Activated naive CD8-positive, alpha-beta T cell treated with anti-CD3 and anti-CD28 coated beads, Interleukin-2, amount 50 U/mL, for 16 hours (primary cell): ENCODE measurements around the gene MT1F.
"Not testable (repeated sequence)": the region's sequence is repeated elsewhere in the genome, so short reads cannot be mapped to it uniquely, and the experiment has no call there.

Experiments used
- DNase-seq: peaks from one replicate; pipeline ENCODE4 v3.0.0-alpha.2; 2020; ENCODE audit warnings: low read depth, low spot score

MT1F gene

DNA sequence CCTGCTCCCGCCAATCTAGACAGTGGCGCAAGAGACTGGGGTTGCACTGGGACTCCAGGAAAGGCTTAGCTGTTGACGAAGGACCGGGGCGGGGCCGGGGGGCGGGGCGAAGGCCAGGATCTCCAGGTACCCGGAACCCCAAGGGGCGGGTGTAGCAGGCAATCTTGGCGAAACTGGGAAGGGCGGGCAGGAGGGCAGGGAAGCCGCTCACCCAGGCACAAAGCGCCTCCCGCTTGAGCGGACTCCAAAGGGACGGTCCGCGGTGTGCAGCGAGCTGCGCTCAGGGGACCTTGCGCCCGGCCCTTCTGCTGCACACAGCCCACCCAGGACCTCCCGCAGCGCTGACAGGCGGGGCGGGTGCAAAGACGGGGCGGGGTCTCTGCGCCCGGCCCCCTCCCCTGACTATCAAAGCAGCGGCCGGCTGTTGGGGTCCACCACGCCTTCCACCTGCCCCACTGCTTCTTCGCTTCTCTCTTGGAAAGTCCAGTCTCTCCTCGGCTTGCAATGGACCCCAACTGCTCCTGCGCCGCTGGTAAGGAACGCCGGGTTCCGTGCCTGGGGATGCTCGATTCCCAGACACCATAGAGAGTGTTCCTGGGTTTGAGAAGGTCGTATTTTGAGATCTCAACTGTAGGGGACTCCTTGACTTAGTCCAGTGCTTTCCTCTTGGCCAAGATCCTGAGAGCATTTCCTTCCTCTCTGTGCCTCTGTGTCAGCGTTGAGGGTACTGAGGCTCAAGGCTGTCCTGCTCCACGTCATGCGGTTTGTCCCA, at the start of gene MT1F:
MT1F (plus strand) TSS at position 405 of the 772 bp plus-strand sequence; CDS start at position 505, 100 bp downstream.
- peak; percentile 33 for DNase-seq

GRCh38 chr16:56608043-56608875, 49.5 kb upstream of the MT1F start, which contains the start of gene MT2A:
Gene MT2A (plus strand): TSS chr16:56608584. CDS start chr16:56608656, 72 bp downstream.
- peak; percentile 72 for DNase-seq

DNA sequence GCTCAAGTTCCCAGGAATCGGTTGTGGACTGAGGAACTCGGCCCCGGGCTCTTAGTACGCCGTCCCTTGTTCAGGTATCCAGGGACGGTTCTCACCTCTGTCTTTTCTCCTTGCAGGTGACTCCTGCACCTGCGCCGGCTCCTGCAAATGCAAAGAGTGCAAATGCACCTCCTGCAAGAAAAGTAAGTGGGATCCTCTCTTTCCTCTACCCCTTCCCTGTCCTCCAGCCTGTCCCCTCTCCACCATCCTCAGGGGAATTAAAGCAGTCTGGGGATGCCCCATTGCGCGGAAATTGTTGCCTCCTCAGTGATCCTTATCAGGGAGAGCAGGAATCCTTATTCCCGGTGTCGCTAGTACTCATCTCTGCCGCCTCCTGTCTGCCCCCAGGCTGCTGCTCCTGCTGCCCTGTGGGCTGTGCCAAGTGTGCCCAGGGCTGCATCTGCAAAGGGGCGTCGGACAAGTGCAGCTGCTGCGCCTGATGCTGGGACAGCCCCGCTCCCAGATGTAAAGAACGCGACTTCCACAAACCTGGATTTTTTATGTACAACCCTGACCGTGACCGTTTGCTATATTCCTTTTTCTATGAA, 48.8 kb upstream of the MT1F start:
- no peak for DNase-seq

DNA sequence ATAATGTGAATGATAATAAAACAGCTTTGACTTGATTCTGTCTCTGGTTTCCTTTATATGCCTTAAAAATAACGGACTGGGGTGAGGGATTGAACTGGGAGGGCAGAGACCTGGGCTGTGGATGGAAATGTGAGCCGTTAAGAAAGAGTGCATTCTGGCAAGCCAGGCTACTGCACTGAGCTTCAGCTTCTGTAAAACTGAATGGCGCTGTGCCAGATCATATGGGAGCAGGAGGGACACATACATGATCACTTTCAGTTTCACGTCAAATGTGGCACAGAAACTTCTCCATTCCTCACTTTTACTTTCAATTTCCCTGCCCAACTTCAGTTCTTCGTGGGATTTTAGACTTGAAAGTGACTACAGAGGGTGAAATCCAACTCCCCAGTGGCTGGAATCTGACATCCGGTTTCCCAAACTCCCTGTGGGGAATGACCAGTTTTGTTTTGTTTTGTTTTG, 48.3 kb upstream of the MT1F start:
- peak; percentile 66 for DNase-seq

DNA sequence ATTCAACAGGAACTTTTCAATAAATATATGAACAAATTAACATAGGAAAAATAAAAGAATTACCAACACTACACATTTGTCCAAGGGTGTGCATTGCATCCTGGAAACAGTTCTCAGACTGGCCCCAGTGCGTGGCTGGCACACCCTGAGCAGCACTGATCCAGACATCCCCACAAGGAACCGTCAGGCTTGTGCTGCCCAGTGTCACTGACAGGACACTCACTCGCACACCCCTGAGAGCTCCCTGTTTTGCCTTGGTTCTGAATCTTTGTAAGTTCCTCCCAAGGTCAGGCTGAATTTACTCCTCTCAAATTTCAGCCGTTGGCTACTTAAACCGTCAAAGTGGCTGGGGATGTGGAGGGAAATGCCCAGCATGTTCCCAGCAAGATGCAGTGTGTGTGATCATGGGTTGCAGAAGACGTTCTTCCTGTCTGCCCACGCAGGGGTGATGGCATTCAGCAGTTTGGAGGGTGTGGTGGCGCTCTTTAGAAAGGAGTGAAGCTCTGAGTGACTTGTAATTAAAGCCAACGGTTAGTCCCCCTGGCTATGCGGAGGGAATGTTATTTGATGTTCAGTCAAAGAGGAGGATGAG, 47.6 kb upstream of the MT1F start:
- peak; percentile 49 for DNase-seq

DNA sequence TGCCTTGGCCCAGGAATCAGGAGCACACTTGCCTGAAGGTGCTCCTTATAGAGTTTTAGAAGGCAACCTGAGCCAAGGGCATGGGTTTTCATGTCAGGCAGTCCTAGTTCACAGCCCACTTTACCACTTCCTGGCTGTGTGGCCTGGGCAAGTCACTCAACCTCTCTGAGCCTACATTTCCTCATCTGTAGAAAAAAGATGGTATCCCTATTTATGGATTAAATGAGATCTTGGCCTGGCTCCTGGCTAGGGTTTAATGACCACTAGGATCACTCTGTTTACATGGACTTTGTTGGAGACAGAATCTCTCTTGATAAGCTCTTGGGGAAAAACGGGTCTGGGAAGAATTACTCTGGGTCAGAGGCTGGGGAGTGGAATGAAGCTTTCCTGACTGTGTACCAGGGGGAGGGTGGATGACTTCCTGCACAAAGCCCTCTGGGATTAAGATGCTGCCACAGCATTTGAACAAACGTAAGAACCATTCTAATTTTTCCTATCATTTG, 47.1 kb upstream of the MT1F start:
- no peak for DNase-seq

- no peak for DNase-seq
These were observed 46.4 kb upstream of the MT1F start for GRCh38 chr16:56611281-56611833.

GRCh38 chr16:56613706-56614105, 44.1 kb upstream of the MT1F start:
- no peak for DNase-seq

GRCh38 chr16:56614549-56614991, 43.2 kb upstream of the MT1F start:
- DNase-seq, result no peak

DNA sequence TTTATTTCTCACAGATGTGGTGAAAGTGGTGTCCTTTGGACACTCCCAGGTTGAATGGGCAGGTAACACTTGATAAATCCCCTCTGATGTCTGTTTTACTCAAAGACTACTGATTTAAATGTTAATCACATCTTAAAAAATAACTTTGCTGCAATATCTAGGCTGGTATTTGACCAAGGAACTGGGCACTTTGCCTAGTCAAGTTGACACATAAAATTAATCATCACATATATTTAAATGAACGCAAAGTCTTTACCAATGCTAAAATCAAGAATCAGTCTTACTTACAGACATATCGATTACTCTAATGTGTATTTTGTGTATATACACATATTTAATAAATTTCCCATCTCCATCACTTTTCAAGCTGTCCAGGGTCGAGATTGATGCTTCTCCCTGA, 42.4 kb upstream of the MT1F start:
- DNase-seq, result no peak

GRCh38 chr16:56616608-56617211, 41.0 kb upstream of the MT1F start:
- DNase-seq, result no peak

DNA sequence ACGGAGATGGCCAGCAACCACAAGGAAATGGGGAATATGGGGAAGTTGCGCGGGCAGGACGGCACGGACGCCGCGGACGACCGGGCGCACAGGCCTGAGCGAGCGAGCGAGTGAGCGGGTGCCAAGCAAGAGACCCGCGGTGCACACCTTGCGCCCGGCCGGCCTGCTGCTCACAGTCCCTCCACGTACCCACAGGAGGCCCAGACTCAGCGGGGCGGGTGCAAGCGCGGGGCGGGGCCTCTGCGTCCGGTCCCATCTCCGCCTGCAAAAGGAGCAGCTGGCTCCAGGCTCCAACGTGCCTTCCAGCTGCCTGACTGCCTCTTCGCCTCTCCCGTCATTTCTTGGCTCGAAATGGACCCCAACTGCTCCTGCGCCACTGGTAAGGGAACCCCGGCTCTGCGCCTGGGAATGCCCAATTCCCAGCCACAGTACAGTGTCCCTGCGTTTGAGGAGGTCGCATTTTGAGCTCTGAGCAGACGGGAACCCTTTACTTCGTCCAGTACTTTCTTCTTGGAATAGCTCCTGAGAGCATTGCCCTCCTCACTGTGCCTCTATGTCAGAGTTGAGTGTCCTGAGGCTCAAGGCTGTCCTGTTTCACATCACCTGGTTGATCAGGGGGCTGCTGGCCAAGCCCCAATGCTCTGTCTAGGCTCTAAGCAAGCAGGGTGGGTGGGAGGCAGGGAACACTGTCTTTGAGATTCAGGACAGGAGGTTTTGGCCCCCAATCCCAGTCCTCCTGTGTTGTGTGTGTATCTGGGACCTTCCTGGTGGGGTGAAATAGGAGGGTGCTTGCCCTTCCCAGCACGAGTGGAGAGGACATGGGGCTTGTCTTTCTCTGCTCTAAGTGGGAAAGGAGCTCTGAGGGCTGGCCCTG, 40.3 kb upstream of the MT1F start:
- DNase-seq, result no peak

DNA sequence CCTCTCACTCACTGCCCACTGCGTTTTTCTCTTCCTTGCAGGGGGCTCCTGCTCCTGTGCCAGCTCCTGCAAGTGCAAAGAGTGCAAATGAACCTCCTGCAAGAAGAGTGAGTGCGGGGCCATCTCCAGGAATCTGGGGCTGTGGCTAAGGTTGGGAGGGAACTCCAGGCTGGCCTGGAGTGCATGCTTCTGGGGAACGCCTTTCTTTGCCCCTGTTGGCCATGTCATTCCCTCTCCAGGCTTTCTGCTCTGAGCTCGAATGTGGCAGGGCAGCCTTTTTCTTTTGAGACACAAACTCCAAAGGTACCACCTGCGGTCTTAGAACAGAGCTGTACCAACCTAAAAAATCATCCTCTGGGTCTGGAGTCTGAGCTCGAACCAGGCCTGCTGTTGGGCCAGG, 39.6 kb upstream of the MT1F start:
- no peak for DNase-seq

GRCh38 chr16:56620339-56620897, 37.3 kb upstream of the MT1F start:
- DNase-seq, result no peak

- DNase-seq, result not testable (repeated sequence)
These were observed 35.9 kb upstream of the MT1F start for GRCh38 chr16:56621665-56622445.

GRCh38 chr16:56623184-56623583, 34.6 kb upstream of the MT1F start:
- not testable (repeated sequence) for DNase-seq

GRCh38 chr16:56623637-56624036, 34.1 kb upstream of the MT1F start:
- no peak for DNase-seq

DNA sequence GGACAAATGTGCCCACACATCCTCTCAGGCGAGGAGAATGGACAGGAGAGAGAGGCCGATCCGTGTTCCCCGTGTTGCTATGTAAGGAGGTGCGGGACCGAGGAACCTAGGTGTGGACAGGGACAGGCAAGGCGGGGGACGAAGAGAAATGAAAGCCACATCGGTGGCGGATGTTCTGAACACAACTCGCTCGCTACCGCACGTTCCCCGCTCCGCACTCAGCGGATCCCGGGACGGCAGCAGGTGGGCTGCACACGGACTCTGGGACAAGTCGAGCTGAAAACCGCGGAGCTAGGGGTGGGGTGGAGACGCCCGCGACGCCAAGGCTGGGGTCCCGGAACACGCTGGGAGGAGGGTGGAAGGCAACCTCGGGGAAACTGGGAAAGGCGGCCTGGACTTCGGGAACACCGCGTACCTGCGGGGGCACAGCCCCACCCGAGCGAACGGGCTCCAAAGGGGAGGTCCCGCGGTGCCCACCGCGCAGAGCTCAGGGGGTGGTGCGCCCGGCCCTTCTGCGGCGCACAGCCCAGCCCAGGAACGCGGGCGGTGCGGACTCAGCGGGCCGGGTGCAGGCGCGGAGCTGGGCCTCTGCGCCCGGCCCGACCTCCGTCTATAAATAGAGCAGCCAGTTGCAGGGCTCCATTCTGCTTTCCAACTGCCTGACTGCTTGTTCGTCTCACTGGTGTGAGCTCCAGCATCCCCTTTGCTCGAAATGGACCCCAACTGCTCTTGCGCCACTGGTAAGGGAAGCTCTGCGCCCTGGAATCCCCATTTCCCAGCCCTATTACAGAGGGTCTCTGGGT, 32.4 kb upstream of the MT1F start, which contains the start of gene MT1E:
MT1E (plus strand) TSS at position 642 of the 803 bp plus-strand sequence; CDS start at position 713, 71 bp downstream.
- DNase-seq, result no peak
